ENCODE results near the gene FRA10AC1. TPM values are rescaled to one million over a fixed set of nuclear protein-coding genes. Genes with fewer than 3 reads are reported as not detected.

FRA10AC1 gene
- total and polyA plus RNA-seq, 12 donors: 3.3 to 73.4 (median 13.4) TPM

DNA sequence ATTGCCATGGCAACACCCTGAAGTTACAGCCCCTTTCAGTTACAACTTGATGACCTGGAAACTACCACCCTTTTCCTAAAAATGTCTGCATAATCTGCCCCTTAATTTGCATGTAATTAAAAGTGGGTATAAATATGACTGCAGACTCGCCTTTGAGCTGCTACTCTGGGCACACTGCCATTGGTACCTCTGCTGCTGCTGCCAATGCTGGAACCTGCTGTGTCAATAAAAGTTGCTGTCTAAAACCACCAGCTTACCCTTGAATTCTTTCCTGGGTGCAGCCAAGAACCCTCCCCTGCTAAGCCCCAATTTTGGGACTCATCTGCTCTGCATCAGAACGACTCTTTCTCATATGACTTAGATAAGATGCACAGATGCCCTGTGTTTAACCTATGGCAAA, 10.2 kb upstream of the FRA10AC1 start:
- no peak overlapping the region for H3K4me3 ChIP-seq
- 61 to 79% (median 68%) methylated on average over 2 of the region's 2 CpGs for WGBS, 4 donors
- no peak for DNase-seq
- TF ChIP-seq POLR2A (IDR thresholded peaks at IDR 0.05): no peak
- TF ChIP-seq, protein P1, sequence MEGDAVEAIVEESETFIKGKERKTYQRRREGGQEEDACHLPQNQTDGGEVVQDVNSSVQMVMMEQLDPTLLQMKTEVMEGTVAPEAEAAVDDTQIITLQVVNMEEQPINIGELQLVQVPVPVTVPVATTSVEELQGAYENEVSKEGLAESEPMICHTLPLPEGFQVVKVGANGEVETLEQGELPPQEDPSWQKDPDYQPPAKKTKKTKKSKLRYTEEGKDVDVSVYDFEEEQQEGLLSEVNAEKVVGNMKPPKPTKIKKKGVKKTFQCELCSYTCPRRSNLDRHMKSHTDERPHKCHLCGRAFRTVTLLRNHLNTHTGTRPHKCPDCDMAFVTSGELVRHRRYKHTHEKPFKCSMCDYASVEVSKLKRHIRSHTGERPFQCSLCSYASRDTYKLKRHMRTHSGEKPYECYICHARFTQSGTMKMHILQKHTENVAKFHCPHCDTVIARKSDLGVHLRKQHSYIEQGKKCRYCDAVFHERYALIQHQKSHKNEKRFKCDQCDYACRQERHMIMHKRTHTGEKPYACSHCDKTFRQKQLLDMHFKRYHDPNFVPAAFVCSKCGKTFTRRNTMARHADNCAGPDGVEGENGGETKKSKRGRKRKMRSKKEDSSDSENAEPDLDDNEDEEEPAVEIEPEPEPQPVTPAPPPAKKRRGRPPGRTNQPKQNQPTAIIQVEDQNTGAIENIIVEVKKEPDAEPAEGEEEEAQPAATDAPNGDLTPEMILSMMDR (IDR thresholded peaks at IDR 0.05): no peak
- no peak overlapping the region for H3K27ac ChIP-seq
- H3K36me3 ChIP-seq (replicated peaks in 1 of 2): no peaks in the 10 kb centered on the region
- no peaks in the 10 kb centered on the region for H3K4me1 ChIP-seq (replicated peaks in 1 of 2)
- intact Hi-C loops (cut with DNase I): loop anchor here in 1 of 2 donors (10.0 kb wide), 1 partner anchor 92 kb away; no protein-coding TSS in a partner anchor
- H3K27me3 ChIP-seq: no peaks in the 10 kb centered on the region
- no peaks in the 10 kb centered on the region for H3K9me3 ChIP-seq (replicated peaks in 1 of 3)

DNA sequence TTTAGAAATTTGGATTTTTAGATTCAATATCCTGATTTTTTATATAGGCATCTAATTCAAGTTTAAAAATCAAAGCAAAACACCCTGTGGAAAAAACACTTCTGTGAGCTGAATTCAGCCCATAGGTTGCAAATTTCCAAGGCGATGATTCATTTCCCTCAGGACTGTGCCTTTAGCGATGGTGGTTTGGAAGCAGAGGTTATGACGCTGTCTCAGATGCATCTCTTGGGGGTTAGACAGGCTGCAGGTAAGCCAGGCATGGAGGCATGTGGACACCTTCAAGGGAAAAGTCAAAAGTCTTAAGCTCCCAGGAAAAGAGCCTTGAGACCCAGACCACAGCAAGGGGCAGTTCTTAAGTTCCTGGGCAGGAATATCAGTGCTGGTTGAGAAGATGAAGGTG, 9.5 kb upstream of the FRA10AC1 start:
- Histone ChIP-seq H3K9me3 (replicated peaks in 1 of 3) (no peaks in the 10 kb centered on the region), H3K27me3 (no peaks in the 10 kb centered on the region), H3K4me3 (no peak overlapping the region), H3K4me1 (replicated peaks in 1 of 2) (no peaks in the 10 kb centered on the region), H3K36me3 (replicated peaks in 1 of 2) (no peaks in the 10 kb centered on the region), H3K27ac (no peak overlapping the region)
- 64 to 87% (median 74%) methylated on average over 3 of the region's 3 CpGs for WGBS, 4 donors
- TF ChIP-seq, protein P1 (IDR thresholded peaks at IDR 0.05): no peak
- no peak for TF ChIP-seq POLR2A (IDR thresholded peaks at IDR 0.05)
- DNase-seq: no peak
- intact Hi-C loops (cut with DNase I): loop anchor here in 1 of 2 donors (10.0 kb wide), 1 partner anchor 93 kb away; no protein-coding TSS in a partner anchor

DNA sequence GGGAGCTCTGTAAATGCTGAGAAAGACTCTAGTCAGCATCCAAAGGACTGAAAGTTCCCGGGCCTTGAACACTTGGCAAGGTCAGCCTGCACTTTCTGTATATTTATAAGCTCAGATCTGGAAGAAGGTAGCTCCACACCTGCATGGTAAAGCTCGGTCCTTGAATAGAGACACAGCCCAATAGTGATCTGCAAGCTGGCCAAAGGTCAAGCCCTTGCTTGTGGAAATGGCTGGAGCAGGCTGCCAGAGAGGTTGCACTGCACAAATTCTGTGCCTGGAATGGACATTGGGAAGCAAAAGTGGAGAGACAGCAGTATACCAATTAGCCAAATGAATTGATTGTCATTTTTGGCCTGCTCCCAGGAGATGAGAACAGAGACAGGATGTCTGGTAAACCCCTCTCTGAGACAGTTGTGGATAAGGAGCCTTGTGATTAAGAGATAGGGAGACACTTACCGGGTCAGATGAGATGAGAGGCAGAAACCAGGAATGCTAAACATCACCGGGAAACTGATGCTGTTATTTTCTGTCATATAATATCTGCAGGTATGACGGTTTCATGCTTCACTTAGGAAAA, 8.0 kb upstream of the FRA10AC1 start:
- Histone ChIP-seq H3K27ac (no peak overlapping the region), H3K9me3 (replicated peaks in 1 of 3) (no peaks in the 10 kb centered on the region), H3K4me1 (replicated peaks in 1 of 2) (no peaks in the 10 kb centered on the region), H3K27me3 (no peaks in the 10 kb centered on the region), H3K36me3 (replicated peaks in 1 of 2) (no peaks in the 10 kb centered on the region), H3K4me3 (no peak overlapping the region)
- 57 to 70% (median 65%) methylated on average over 4 to 5 of the region's 5 CpGs for WGBS, 4 donors
- TF ChIP-seq, protein P1 (IDR thresholded peaks at IDR 0.05): no peak
- no peak for TF ChIP-seq POLR2A (IDR thresholded peaks at IDR 0.05)
- intact Hi-C loops (cut with DNase I): loop anchor here in 1 of 2 donors (10.0 kb wide), 1 partner anchor 94 kb away; no protein-coding TSS in a partner anchor
- DNase-seq: no peak

DNA sequence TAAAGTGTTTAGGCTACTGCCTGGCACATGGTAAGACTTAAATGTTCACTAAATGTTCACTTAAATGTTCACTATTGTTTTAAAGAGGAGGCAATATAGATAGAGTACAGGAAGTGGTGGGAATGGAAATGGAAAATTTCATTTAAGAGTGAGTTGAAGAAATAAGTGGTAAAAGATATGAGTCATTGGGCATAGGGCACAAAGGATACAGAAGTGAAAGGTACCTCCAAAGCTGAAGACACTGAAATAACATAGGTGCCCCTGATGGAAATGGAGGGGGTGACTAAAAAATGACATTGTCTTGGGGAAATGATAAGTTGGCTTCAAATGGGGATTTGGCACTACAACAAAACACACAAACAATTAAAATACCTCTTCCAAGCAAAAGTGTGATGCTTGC, 5.2 kb upstream of the FRA10AC1 start:
- Histone ChIP-seq H3K27me3 (no peaks in the 10 kb centered on the region), H3K27ac (no peak overlapping the region), H3K9me3 (replicated peaks in 1 of 3) (no peaks in the 10 kb centered on the region), H3K36me3 (replicated peaks in 1 of 2) (no peaks in the 10 kb centered on the region), H3K4me3 (no peak overlapping the region), H3K4me1 (replicated peaks in 1 of 2) (peaks cover 0 to 8% of the 10 kb centered on the region in 2 donors)
- no peak for TF ChIP-seq POLR2A (IDR thresholded peaks at IDR 0.05)
- TF ChIP-seq, protein P1 (IDR thresholded peaks at IDR 0.05): no peak
- no peak for DNase-seq
- intact Hi-C loops (cut with DNase I): no loop called here
